A549 (cell line): Measurements from ENCODE around the gene TMEM164. TPM values are rescaled to one million over a fixed set of nuclear protein-coding genes. Genes with fewer than 3 reads are reported as not detected.

ENCODE experiments used
- ATAC-seq, 2 experiments: fragments of 200-7000 bp in 1 of 2; fragments of >200 bp in 1 of 2; cut with Nextera tagmentation in 1 of 2; cut with Tn5 transposase in 1 of 2; 3 replicates each; pipeline versions ENCODE4 v1.8.0 to v1.9.1; 2018 to 2020; ENCODE audit warnings: mild to moderate bottlenecking in 1 of 2, moderate library complexity in 1 of 2
- CTCF ChIA-PET: fragments of 300-600 bp; sonication (Branson Sonifier 250); formaldehyde crosslinking; extraction: SDS; loops from one replicate; lab custom pipeline; 2021; ENCODE audit warnings: antibody characterized with exemption, inconsistent platforms; lab: Yijun Ruan, JAX
- POLR2A ChIA-PET: fragments of 350-600 bp; formaldehyde crosslinking; extraction: SDS; loops from one replicate; lab custom pipeline; 2021; ENCODE audit warnings: antibody characterized with exemption, inconsistent platforms; lab: Yijun Ruan, JAX
- DNase-seq, 2 experiments: peaks; one replicate each; pipeline versions ENCODE4 v3.0.0 to v3.0.0-alpha.2; 2011 to 2016; ENCODE audit warnings: low read depth in 1 of 2, low spot score in 1 of 2
- FAIRE-seq: peaks from 2 replicates; lab custom pipeline; 2011; peaks lifted over from hg19 to GRCh38; lab: Jason Lieb, UNC
- H3K27ac ChIP-seq, 2 experiments: fragments of >200 bp; sonication (Bioruptor Twin); formaldehyde crosslinking; 3 replicates each; pipeline ENCODE4 v1.5.1; 2016 to 2017
- H3K4me1 ChIP-seq: fragments of >200 bp; sonication (Bioruptor Twin); formaldehyde crosslinking; 3 replicates; pipeline ENCODE4 v1.6.1; 2016
- H3K4me2 ChIP-seq: fragments of >200 bp; sonication (Bioruptor Twin); formaldehyde crosslinking; 3 replicates; pipeline ENCODE4 v1.6.1; 2016
- H3K4me3 ChIP-seq: fragments of >200 bp; sonication (Bioruptor Twin); formaldehyde crosslinking; 3 replicates; pipeline ENCODE4 v1.5.1; 2016
- H3K9me3 ChIP-seq: fragments of >200 bp; sonication (Bioruptor Twin); formaldehyde crosslinking; 3 replicates; pipeline ENCODE4 v1.6.1; 2016
- ATOH8 ChIP-seq: fragments of 250-450 bp; sonication (Bioruptor Pico); IDR thresholded peaks from 2 replicates; pipeline ENCODE4 v1.5.0; 2020; ENCODE audit warnings: low read depth, mild to moderate bottlenecking, moderate library complexity
- BHLHE40 ChIP-seq: IDR thresholded peaks from 2 replicates; pipeline ENCODE4 v1.6.1; 2012; ENCODE audit warnings: low read depth, low read length, inconsistent platforms
- CHD2 ChIP-seq: fragments of 150-350 bp; IDR thresholded peaks from 2 replicates; pipeline ENCODE4 v1.6.1; 2014; ENCODE audit warnings: low read length; ENCODE audit not compliant: partially characterized antibody
- CHD4 ChIP-seq: fragments of 200-600 bp; sonication (generic); IDR thresholded peaks from 2 replicates; pipeline ENCODE4 v1.6.1; 2016; ENCODE audit warnings: antibody characterized with exemption, mild to moderate bottlenecking, borderline replicate concordance
- GATA3 ChIP-seq: IDR thresholded peaks from 2 replicates; pipeline ENCODE4 v1.6.1; 2012; ENCODE audit warnings: borderline replicate concordance
- KDM5A ChIP-seq: fragments of 200-600 bp; sonication (generic); IDR thresholded peaks from 2 replicates; pipeline ENCODE4 v1.6.1; 2016; ENCODE audit warnings: antibody characterized with exemption, mild to moderate bottlenecking
- MAFK ChIP-seq: fragments of 450-650 bp; IDR thresholded peaks from 2 replicates; pipeline ENCODE4 v1.6.1; 2014; ENCODE audit not compliant: partially characterized antibody
- MAX ChIP-seq: IDR thresholded peaks from 2 replicates; pipeline ENCODE4 v1.6.1; 2012
- MAZ ChIP-seq: fragments of 150-350 bp; IDR thresholded peaks from 2 replicates; pipeline ENCODE4 v1.6.1; 2014; ENCODE audit warnings: antibody characterized with exemption, low read depth, low read length, borderline replicate concordance
- MYC ChIP-seq: IDR thresholded peaks from 2 replicates; pipeline ENCODE4 v1.6.1; 2012; ENCODE audit warnings: mild to moderate bottlenecking, inconsistent platforms, low read length, improper control_type of control experiment, borderline replicate concordance
- NFE2L2 ChIP-seq: fragments of 150-350 bp; conservative IDR thresholded peaks from 2 replicates; pipeline ENCODE4 v1.6.1; 2014; ENCODE audit warnings: low read length
- RAD21 ChIP-seq, 2 experiments: fragments of >200 bp in 1 of 2; sonication (Bioruptor Twin) in 1 of 2; formaldehyde crosslinking in 1 of 2; IDR thresholded peaks in 1 of 2; conservative IDR thresholded peaks in 1 of 2; 2 replicates in 1 of 2; 3 replicates in 1 of 2; pipeline ENCODE4 v1.6.1; 2012 to 2018; ENCODE audit warnings: inconsistent platforms in 1 of 2
- WGBS: methylation state at CpG from one replicate; pipeline ENCODE4 v1.1.6; 2017; ENCODE audit errors: missing lambda C conversion rate; 5-methylcytosine and 5-hydroxymethylcytosine counted together
- polyA plus RNA-seq, 4 experiments: library from polyadenylated mRNA; depleted of rRNA in 3 of 4; stranded (reverse); fragments of >200 nt; fragmentation: RNase III in 1 of 4; extraction: RNeasy Plus Mini Kit Qiagen cat#74134 plus additional on column Dnase treatment in 1 of 4; gene quantifications; 2 replicates in 3 of 4; 3 replicates in 1 of 4; pipeline ENCODE4 v1.2.3, GENCODE V29; 2011 to 2017
- TF ChIP-seq, protein P1 (sequence below): fragments of 450-650 bp; IDR thresholded peaks from 2 replicates; pipeline ENCODE4 v1.6.1; 2014; ENCODE audit warnings: antibody characterized with exemption
- TF ChIP-seq, protein P2 (sequence below): fragments of >200 bp; sonication (Bioruptor Twin); formaldehyde crosslinking; IDR thresholded peaks from 2 replicates; pipeline ENCODE4 v1.6.1; 2016
- TF ChIP-seq, protein P3 (sequence below): fragments of >200 bp; sonication (Bioruptor Twin); formaldehyde crosslinking; IDR thresholded peaks from 3 replicates; pipeline ENCODE4 v1.5.1; 2016
- TF ChIP-seq, protein P4 (sequence below): fragments of 200-600 bp; sonication (generic); IDR thresholded peaks from 2 replicates; pipeline ENCODE4 v1.6.1; 2016; ENCODE audit warnings: antibody characterized with exemption, mild to moderate bottlenecking, moderate library complexity

The TMEM164 gene
- polyA plus RNA-seq, 2 of the 4 experiments (the other 2 are of a cell fraction), result 32.0 to 43.7 TPM

GRCh38 chrX:110215411-110215810 is 212.5 kb downstream of the TMEM164 start:
- peak overlapping the region; percentile 79 to 86 for H3K27ac ChIP-seq
- no peaks in the 10 kb centered on the region for H3K9me3 ChIP-seq
- no peak for ATAC-seq
- POLR2A ChIA-PET, result no interaction called here
- peak; percentile 83 for FAIRE-seq
- TF ChIP-seq CHD2 (no peak), KDM5A (no peak), RAD21 (conservative IDR thresholded peaks at IDR 0.05 in 1 of 2, IDR thresholded peaks at IDR 0.05 in 1 of 2) (no peak), BHLHE40 (no peak), GATA3 (no peak), MYC (no peak), MAFK (no peak), CHD4 (no peak), NFE2L2 (no peak), ATOH8 (CRISPR knock-in tag) (no peak)
- TF ChIP-seq, protein P1, sequence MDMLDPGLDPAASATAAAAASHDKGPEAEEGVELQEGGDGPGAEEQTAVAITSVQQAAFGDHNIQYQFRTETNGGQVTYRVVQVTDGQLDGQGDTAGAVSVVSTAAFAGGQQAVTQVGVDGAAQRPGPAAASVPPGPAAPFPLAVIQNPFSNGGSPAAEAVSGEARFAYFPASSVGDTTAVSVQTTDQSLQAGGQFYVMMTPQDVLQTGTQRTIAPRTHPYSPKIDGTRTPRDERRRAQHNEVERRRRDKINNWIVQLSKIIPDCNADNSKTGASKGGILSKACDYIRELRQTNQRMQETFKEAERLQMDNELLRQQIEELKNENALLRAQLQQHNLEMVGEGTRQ, result no peak
- TF ChIP-seq, protein P2, sequence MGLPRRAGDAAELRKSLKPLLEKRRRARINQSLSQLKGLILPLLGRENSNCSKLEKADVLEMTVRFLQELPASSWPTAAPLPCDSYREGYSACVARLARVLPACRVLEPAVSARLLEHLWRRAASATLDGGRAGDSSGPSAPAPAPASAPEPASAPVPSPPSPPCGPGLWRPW, result no peak
- TF ChIP-seq, protein P3, sequence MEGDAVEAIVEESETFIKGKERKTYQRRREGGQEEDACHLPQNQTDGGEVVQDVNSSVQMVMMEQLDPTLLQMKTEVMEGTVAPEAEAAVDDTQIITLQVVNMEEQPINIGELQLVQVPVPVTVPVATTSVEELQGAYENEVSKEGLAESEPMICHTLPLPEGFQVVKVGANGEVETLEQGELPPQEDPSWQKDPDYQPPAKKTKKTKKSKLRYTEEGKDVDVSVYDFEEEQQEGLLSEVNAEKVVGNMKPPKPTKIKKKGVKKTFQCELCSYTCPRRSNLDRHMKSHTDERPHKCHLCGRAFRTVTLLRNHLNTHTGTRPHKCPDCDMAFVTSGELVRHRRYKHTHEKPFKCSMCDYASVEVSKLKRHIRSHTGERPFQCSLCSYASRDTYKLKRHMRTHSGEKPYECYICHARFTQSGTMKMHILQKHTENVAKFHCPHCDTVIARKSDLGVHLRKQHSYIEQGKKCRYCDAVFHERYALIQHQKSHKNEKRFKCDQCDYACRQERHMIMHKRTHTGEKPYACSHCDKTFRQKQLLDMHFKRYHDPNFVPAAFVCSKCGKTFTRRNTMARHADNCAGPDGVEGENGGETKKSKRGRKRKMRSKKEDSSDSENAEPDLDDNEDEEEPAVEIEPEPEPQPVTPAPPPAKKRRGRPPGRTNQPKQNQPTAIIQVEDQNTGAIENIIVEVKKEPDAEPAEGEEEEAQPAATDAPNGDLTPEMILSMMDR, result no peak
- TF ChIP-seq, protein P4, sequence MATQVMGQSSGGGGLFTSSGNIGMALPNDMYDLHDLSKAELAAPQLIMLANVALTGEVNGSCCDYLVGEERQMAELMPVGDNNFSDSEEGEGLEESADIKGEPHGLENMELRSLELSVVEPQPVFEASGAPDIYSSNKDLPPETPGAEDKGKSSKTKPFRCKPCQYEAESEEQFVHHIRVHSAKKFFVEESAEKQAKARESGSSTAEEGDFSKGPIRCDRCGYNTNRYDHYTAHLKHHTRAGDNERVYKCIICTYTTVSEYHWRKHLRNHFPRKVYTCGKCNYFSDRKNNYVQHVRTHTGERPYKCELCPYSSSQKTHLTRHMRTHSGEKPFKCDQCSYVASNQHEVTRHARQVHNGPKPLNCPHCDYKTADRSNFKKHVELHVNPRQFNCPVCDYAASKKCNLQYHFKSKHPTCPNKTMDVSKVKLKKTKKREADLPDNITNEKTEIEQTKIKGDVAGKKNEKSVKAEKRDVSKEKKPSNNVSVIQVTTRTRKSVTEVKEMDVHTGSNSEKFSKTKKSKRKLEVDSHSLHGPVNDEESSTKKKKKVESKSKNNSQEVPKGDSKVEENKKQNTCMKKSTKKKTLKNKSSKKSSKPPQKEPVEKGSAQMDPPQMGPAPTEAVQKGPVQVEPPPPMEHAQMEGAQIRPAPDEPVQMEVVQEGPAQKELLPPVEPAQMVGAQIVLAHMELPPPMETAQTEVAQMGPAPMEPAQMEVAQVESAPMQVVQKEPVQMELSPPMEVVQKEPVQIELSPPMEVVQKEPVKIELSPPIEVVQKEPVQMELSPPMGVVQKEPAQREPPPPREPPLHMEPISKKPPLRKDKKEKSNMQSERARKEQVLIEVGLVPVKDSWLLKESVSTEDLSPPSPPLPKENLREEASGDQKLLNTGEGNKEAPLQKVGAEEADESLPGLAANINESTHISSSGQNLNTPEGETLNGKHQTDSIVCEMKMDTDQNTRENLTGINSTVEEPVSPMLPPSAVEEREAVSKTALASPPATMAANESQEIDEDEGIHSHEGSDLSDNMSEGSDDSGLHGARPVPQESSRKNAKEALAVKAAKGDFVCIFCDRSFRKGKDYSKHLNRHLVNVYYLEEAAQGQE, result no peak
- 32% methylated on average over 1 of the region's 1 CpG for WGBS
- peaks cover 81% of the 10 kb centered on the region for H3K4me1 ChIP-seq
- CTCF ChIA-PET, result interaction anchor here (1.4 kb wide), 1 partner anchor 59 kb away, joined by 4 read pairs; no protein-coding TSS in a partner anchor
- DNase-seq, result no peak
- H3K4me2 ChIP-seq, result peak overlapping the region; percentile 88
- peak overlapping the region; percentile 36 for H3K4me3 ChIP-seq

- no peaks in the 10 kb centered on the region for H3K9me3 ChIP-seq
- peaks cover 80% of the 10 kb centered on the region for H3K4me1 ChIP-seq
- H3K4me2 ChIP-seq, result peak overlapping the region; percentile 88
- 1% methylated on average over 4 of the region's 4 CpGs for WGBS
- peak overlapping the region; percentile 36 for H3K4me3 ChIP-seq
- POLR2A ChIA-PET, result no interaction called here
- CTCF ChIA-PET, result interaction anchor here (1.4 kb wide), 1 partner anchor 60 kb away, joined by 4 read pairs; no protein-coding TSS in a partner anchor
- peak; percentile 74 for TF ChIP-seq MAX
- no peak for TF ChIP-seq MAZ
- 0 out of 5 replicates have a peak, but pooled peaks of 1 of the 2 experiments have one; percentile 9 for TF ChIP-seq RAD21 (conservative IDR thresholded peaks at IDR 0.05 in 1 of 2, IDR thresholded peaks at IDR 0.05 in 1 of 2)
- peak; percentile 20 to 46 for DNase-seq
- ATAC-seq, result peak; percentile 43 to 72; a peak in 3 of 6 replicates
- H3K27ac ChIP-seq, result peak overlapping the region; percentile 79 to 86
- FAIRE-seq, result peak; percentile 32
Observed at GRCh38 chrX:110216027-110216426, 213.1 kb downstream of the TMEM164 start.
